HG02970 (cell line): ENCODE results near the gene BTG1.

Experiments
- ATAC-seq: cut with Tn5 transposase; IDR thresholded peaks from one replicate; pipeline ENCODE4 v1.9.1; 2021; ENCODE audit warnings: mild to moderate bottlenecking, moderate library complexity, moderate number of reproducible peaks; ENCODE audit not compliant: unreplicated experiment, low FRiP score

BTG1 gene

GRCh38 chr12:92134638-92135274 lies 10.9 kb downstream of the BTG1 start:
- ATAC-seq: no peak

GRCh38 chr12:92133795-92134637 lies 11.6 kb downstream of the BTG1 start:
- ATAC-seq: no peak

- ATAC-seq: no peak
These were observed 12.5 kb downstream of the BTG1 start for GRCh38 chr12:92133171-92133570.

GRCh38 chr12:92132288-92132687 lies 13.4 kb downstream of the BTG1 start:
- no peak for ATAC-seq

GRCh38 chr12:92130999-92131398 lies 14.6 kb downstream of the BTG1 start:
- ATAC-seq: no peak

GRCh38 chr12:92129609-92130008 lies 16.0 kb downstream of the BTG1 start:
- no peak for ATAC-seq

GRCh38 chr12:92128612-92129011 lies 17.0 kb downstream of the BTG1 start:
- no peak for ATAC-seq

- no peak for ATAC-seq
These were observed 21.0 kb downstream of the BTG1 start for GRCh38 chr12:92124689-92125029.

- no peak for ATAC-seq
These were observed 21.6 kb downstream of the BTG1 start for GRCh38 chr12:92123780-92124688.

GRCh38 chr12:92122941-92123779 lies 22.5 kb downstream of the BTG1 start:
- ATAC-seq: no peak

- ATAC-seq: no peak
These were observed 23.8 kb downstream of the BTG1 start for GRCh38 chr12:92121826-92122225.

- ATAC-seq: no peak
These were observed 26.7 kb downstream of the BTG1 start for GRCh38 chr12:92118826-92119536.

GRCh38 chr12:92114834-92115233 lies 30.8 kb downstream of the BTG1 start:
- ATAC-seq: no peak

GRCh38 chr12:92111256-92111655 lies 34.4 kb downstream of the BTG1 start:
- ATAC-seq: no peak

GRCh38 chr12:92110083-92110640 lies 35.5 kb downstream of the BTG1 start:
- ATAC-seq: no peak

- ATAC-seq: no peak
These were observed 36.0 kb downstream of the BTG1 start for GRCh38 chr12:92109613-92110012.

GRCh38 chr12:92108651-92109050 lies 37.0 kb downstream of the BTG1 start:
- no peak for ATAC-seq

- ATAC-seq: no peak
These were observed 38.0 kb downstream of the BTG1 start for GRCh38 chr12:92107621-92108131.

- no peak for ATAC-seq
These were observed 38.6 kb downstream of the BTG1 start for GRCh38 chr12:92107094-92107493.
